OCI-LY1 (cell line): ENCODE measurements around the gene NAP1L5.

ENCODE experiments used
- H2AFZ ChIP-seq: fragments of 200-600 bp; sonication (generic), shearing (Covaris generic); 2 replicates; pipeline ENCODE4 v1.6.0; 2014; ENCODE audit warnings: antibody characterized with exemption, mild to moderate bottlenecking, low read length
- H3F3A ChIP-seq: fragments of 200-600 bp; sonication (generic), shearing (Covaris generic); 2 replicates; pipeline ENCODE4 v1.6.0; 2014; ENCODE audit warnings: mild to moderate bottlenecking, antibody characterized with exemption, low read length, moderate library complexity; ENCODE audit not compliant: insufficient read depth
- H3K27ac ChIP-seq: fragments of 200-600 bp; sonication (generic); 2 replicates; pipeline ENCODE4 v1.5.1; 2014; ENCODE audit warnings: low read length, mixed run types, mild to moderate bottlenecking, low read depth; ENCODE audit not compliant: poor library complexity, severe bottlenecking
- H3K27me3 ChIP-seq: fragments of 200-600 bp; sonication (generic); 2 replicates; pipeline ENCODE4 v1.6.0; 2014; ENCODE audit warnings: antibody characterized with exemption, mild to moderate bottlenecking, low read length, moderate library complexity; ENCODE audit not compliant: insufficient read depth
- H3K36me3 ChIP-seq: fragments of 200-600 bp; sonication (generic); 2 replicates; pipeline ENCODE4 v1.6.1; 2014; ENCODE audit warnings: mild to moderate bottlenecking, antibody characterized with exemption, low read length, moderate library complexity, mixed read lengths; ENCODE audit not compliant: insufficient read depth
- H3K4me1 ChIP-seq: fragments of 200-600 bp; sonication (generic); 2 replicates; pipeline ENCODE4 v1.5.1; 2014; ENCODE audit warnings: mild to moderate bottlenecking, low read length, moderate library complexity; ENCODE audit not compliant: insufficient read depth, severe bottlenecking
- H3K4me2 ChIP-seq: fragments of 200-600 bp; sonication (generic), shearing (Covaris generic); 2 replicates; pipeline ENCODE4 v1.6.1; 2014; ENCODE audit warnings: low read length
- H3K4me3 ChIP-seq: fragments of 200-600 bp; sonication (generic); 2 replicates; pipeline ENCODE4 v1.5.1; 2014; ENCODE audit warnings: low read length, low read depth, mild to moderate bottlenecking, mixed read lengths; ENCODE audit not compliant: poor library complexity, severe bottlenecking
- H3K79me2 ChIP-seq: fragments of 200-600 bp; shearing (Covaris generic); 2 replicates; pipeline ENCODE4 v1.6.1; 2016; ENCODE audit warnings: mixed run types, low read length, mixed read lengths; ENCODE audit not compliant: insufficient read depth
- H3K9ac ChIP-seq: fragments of 200-600 bp; sonication (generic), shearing (Covaris generic); 2 replicates; pipeline ENCODE4 v1.6.1; 2014; ENCODE audit warnings: mild to moderate bottlenecking, low read length, mixed read lengths
- H3K9me2 ChIP-seq: fragments of 200-600 bp; sonication (generic), shearing (Covaris generic); 2 replicates; pipeline ENCODE4 v1.6.1; 2014; ENCODE audit warnings: low read depth, mild to moderate bottlenecking, low read length, mixed read lengths
- H3K9me3 ChIP-seq: fragments of 200-600 bp; shearing (Covaris generic); 2 replicates; pipeline ENCODE4 v1.6.1; 2014; ENCODE audit warnings: low read length, mixed read lengths
- H4K20me1 ChIP-seq: fragments of 200-600 bp; sonication (generic), shearing (Covaris generic); 2 replicates; pipeline ENCODE4 v1.6.0; 2016; ENCODE audit warnings: mild to moderate bottlenecking, low read length; ENCODE audit not compliant: insufficient read depth
- EZH2 ChIP-seq: fragments of 200-600 bp; sonication (generic), shearing (Covaris generic); IDR thresholded peaks from 2 replicates; pipeline ENCODE4 v1.8.0; 2017; ENCODE audit warnings: borderline replicate concordance, mixed run types, mild to moderate bottlenecking, antibody characterized with exemption, low read length, moderate library complexity, mixed read lengths
- TF ChIP-seq, protein P1 (sequence below): fragments of 200-600 bp; sonication (generic), shearing (Covaris generic); IDR thresholded peaks from 2 replicates; pipeline ENCODE4 v1.5.1; 2017; ENCODE audit warnings: mild to moderate bottlenecking, antibody characterized with exemption, low read length, moderate library complexity, mixed read lengths

Gene NAP1L5

GRCh38 chr4:88734403-88734949 is 36.8 kb upstream of the NAP1L5 start:
- Histone ChIP-seq H3K4me2 (no peak overlapping the region), H3K79me2 (no peaks in the 10 kb centered on the region), H3K4me1 (no peaks in the 10 kb centered on the region), H3K4me3 (no peak overlapping the region), H3K9me2 (no peaks in the 10 kb centered on the region), H3K36me3 (no peaks in the 10 kb centered on the region), H3K27me3 (no peaks in the 10 kb centered on the region), H2AFZ (no peak overlapping the region), H3K9ac (no peak overlapping the region), H3K9me3 (no peaks in the 10 kb centered on the region), H4K20me1 (no peaks in the 10 kb centered on the region), H3F3A (no peaks in the 10 kb centered on the region), H3K27ac (no peak overlapping the region)
- TF ChIP-seq EZH2 = no peak
- TF ChIP-seq, protein P1, sequence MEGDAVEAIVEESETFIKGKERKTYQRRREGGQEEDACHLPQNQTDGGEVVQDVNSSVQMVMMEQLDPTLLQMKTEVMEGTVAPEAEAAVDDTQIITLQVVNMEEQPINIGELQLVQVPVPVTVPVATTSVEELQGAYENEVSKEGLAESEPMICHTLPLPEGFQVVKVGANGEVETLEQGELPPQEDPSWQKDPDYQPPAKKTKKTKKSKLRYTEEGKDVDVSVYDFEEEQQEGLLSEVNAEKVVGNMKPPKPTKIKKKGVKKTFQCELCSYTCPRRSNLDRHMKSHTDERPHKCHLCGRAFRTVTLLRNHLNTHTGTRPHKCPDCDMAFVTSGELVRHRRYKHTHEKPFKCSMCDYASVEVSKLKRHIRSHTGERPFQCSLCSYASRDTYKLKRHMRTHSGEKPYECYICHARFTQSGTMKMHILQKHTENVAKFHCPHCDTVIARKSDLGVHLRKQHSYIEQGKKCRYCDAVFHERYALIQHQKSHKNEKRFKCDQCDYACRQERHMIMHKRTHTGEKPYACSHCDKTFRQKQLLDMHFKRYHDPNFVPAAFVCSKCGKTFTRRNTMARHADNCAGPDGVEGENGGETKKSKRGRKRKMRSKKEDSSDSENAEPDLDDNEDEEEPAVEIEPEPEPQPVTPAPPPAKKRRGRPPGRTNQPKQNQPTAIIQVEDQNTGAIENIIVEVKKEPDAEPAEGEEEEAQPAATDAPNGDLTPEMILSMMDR = no peak

- TF ChIP-seq, protein P1 = no peak
- Histone ChIP-seq H3K9me3 (no peaks in the 10 kb centered on the region), H3K4me2 (no peak overlapping the region), H4K20me1 (no peaks in the 10 kb centered on the region), H3K9ac (no peak overlapping the region), H3K4me1 (no peaks in the 10 kb centered on the region), H3K79me2 (no peaks in the 10 kb centered on the region), H3K4me3 (no peak overlapping the region), H3K36me3 (no peaks in the 10 kb centered on the region), H3F3A (no peaks in the 10 kb centered on the region), H3K27me3 (no peaks in the 10 kb centered on the region), H2AFZ (no peak overlapping the region), H3K9me2 (no peaks in the 10 kb centered on the region), H3K27ac (no peak overlapping the region)
Measured at GRCh38 chr4:88732714-88733368, 35.2 kb upstream of the NAP1L5 start.

DNA sequence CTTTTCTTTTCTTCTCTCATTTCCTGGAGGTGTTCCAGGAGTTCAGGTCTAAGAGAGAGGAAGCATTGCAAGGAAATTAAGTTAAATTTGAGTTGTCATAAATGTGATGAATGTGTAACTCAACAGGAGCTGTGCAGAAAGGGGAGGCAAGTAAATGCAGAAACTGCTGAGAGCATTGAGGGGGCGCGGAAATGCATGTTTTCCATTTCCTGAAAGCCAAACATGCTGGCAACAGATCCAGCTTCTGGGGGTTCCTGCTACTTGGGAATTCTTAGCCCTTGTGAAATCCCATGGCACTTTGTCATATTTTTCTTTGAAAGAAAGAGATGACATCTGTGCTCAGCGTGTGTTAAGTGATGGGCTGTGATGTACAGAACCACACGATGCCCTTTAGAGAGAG is 33.8 kb upstream of the NAP1L5 start:
- Histone ChIP-seq H3F3A (no peaks in the 10 kb centered on the region), H3K9me3 (no peaks in the 10 kb centered on the region), H3K9me2 (no peaks in the 10 kb centered on the region), H3K4me2 (no peak overlapping the region), H3K9ac (no peak overlapping the region), H3K4me3 (no peak overlapping the region), H2AFZ (no peak overlapping the region), H3K79me2 (no peaks in the 10 kb centered on the region), H3K36me3 (no peaks in the 10 kb centered on the region), H3K27me3 (no peaks in the 10 kb centered on the region), H3K27ac (no peak overlapping the region), H3K4me1 (no peaks in the 10 kb centered on the region), H4K20me1 (no peaks in the 10 kb centered on the region)
- no peak for TF ChIP-seq EZH2
- TF ChIP-seq, protein P1 = no peak
